Smooth muscle cell of the brain vasculature (primary cell): ENCODE data around the gene KCNC1.

Experiments
- DNase-seq: peaks from one replicate; pipeline ENCODE4 v3.0.0-alpha.2; 2012; ENCODE audit warnings: low read depth, low spot score

The KCNC1 gene

DNA sequence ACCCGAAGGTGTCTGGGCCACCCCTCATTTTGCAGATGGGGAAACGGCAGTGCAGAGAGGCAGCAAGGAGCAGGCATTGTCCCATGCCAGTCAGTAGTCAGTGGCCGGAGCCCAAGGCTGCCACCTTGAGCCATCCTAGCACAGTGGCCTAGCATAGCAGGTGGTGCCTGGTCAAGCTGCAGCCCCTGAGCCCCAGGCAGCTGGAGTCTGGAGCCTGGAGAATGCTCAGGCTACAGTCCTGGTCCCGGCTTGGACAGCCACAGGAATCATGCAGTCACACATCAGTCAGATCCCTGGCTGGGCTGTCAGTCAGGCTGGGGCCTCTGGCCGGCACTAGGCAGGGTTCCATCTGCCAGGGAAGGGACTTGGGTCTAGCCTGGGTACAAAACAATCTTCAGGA, 18.6 kb downstream of the KCNC1 start:
- DNase-seq = no peak

DNA sequence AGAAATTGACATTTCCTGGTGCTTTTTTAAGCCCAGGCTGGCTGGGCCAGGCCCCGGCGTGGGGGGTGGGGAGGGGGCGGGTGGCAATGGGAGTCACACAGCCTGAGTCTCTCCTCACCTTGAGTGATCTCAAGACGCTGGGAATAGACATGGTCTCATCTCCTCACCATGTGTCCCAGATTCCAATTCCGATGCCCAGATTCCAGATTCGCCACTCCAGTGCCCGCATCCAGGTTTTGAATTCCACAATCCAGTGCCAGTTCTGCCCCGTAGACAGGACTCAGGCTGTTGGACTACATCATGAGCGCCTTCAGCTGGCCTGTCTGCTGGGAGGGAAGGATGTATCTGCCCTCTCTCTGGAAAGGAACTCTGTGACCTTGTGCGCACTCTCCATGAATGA, 19.1 kb downstream of the KCNC1 start:
- no peak for DNase-seq

DNA sequence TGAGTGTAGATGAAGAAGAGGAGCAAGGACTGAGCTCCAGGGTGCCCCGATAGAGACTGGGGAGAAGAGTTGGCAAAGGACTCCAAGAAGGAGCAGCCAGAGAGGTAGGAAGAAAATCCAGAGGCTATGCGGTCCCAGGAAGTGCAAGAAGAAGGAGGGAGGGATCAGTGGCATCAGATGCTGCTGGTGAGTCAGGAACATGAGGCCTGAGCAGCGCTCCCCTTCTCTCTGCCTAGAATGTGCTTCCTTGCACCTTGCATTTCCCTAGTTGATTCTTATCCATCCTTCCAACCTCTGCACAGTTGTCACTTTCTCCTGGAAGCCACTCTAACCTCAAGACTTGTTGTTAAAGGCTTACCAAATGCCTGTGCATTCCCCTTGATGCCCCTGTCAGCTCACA, 21.3 kb downstream of the KCNC1 start:
- no peak for DNase-seq

DNA sequence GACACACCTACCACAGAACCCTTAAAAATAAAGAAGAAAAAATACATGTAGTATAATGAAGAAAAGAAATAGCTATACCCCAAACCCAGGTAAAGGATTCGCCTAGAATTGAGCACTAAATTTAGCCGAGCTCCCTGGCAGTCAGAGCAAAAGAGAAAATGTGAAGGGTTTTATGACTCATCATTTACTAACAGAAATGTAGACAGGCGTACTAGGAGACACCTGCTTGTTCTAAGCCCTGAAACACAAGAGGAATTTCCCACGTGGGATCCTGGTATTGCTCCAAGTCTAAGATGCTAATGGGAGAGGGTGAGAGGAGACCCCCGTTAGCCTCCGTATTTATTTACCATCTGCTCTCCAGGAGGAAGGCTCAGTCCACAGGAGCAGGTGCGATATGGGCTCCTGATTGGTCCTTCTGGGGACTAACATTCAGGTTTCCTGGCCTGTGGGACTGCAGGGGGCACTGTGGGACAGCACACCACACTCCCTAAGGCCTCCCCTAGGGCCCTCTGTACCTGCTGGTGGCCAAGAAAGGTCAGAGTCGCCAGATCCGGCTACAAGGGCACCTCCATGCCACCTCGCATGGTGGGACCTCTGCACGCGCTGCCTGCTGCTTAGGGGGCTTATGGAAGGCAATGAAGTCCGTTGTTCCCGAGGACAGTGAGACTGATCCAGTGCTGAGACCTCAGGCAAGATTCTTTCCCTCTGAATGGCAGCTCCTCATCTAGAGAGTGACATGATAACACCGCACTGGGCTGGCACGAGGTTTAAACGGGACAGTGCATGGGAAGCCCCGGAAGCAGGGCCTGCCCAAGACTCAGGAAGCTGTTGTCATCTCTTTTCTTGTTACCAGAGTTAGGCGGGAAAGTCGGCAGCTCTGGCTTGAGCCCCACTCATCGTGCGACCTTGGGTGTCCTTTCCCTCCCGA, 25.8 kb downstream of the KCNC1 start:
- no peak for DNase-seq

DNA sequence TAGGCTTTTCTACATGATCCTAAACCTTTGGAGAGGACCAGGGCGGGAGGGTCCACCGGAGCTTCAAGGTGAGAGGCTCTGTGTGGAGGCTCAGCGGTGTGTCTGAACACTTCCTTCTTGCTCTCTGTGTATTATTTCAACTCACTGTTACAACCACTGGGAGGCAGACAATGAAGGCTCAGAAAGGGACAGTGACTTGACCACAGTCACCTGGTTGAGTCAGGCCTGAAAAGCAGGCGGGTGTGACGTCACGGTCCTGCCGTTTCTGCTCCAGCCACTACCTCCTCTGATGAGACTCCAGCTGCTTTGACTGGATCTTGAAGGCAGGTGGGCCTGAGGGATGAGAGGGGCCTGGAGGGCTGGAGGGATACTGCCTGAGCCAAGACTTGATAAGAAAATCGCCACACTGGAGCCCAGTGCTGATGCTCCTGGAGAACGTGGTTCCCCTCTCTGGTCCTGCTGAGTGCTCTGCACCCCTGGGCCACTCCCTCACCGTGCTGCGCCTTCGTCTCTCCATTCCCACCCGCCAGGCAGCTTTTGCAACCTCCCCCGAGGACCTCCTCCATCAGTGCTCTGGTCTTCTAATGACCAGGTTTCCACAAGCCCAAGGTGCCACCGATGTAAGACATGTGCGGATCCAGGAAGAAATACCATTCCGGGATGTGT, 27.9 kb downstream of the KCNC1 start:
- DNase-seq = no peak

DNA sequence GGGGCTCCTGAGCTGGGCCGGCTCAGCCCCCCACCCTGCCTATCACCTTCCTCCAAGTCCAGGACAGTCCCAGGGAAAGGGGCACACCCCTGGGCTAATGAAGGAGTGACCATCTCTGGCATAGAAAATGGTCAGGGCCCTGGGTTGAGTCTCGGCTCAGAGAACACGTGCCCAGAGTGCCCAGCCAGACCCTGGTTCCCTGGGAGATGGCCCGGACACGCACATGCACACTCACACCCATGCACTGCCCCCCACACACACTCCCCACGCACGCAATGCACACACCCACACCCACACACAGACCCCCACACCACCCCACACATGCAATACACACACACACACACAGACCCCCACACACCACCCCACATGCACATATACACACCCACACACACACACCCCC, 28.7 kb downstream of the KCNC1 start:
- DNase-seq = no peak

DNA sequence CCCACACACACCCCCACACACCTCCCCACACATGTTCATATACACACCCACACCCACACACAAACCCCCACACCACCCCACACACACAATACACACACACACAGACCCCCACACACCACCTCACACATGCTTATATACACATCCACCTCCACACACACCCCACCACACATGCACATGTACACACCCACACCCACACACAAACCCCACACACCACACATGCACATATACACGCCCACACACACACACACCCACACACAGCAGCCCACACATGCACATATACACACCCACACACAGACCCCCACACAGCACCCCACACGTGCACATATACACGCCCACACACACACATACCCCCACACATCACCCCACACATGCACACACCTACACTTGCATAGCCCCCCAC, 29.1 kb downstream of the KCNC1 start:
- no peak for DNase-seq

DNA sequence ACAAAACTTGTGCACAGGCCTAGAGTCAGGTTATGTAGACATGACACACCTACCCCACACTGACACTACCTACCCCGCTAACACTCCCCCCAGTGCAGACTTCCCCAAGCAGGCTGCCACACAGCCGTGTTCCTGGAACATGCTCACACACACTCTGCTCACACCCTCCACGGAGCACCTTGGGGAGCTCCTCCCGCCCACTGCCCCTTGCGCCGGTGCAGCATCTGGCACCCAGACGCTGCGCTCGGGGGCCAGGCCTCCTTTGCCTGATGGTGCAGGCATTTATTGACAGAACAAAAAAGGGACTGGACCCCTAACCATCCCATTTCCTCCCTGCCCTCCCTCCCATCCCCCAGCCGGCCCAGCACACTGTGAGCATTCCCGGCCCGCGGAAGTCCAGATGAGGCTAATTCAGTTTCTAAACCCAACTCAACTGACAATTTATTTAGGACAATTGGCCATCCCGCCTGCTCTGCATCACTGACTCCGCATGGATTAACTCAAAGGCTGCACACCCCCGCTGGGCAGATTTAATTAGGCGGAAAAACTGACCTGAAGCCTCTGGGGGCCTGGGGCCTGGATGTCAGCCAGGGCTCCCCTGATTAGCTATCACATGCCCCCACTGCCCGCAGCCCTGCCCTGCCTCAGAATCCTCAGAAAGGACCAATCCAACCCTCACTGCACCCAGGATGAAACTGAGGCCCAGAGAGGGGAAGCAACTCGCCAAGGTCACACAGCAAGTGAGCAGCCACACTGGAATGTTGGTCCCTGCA, 30.1 kb downstream of the KCNC1 start:
- no peak for DNase-seq

DNA sequence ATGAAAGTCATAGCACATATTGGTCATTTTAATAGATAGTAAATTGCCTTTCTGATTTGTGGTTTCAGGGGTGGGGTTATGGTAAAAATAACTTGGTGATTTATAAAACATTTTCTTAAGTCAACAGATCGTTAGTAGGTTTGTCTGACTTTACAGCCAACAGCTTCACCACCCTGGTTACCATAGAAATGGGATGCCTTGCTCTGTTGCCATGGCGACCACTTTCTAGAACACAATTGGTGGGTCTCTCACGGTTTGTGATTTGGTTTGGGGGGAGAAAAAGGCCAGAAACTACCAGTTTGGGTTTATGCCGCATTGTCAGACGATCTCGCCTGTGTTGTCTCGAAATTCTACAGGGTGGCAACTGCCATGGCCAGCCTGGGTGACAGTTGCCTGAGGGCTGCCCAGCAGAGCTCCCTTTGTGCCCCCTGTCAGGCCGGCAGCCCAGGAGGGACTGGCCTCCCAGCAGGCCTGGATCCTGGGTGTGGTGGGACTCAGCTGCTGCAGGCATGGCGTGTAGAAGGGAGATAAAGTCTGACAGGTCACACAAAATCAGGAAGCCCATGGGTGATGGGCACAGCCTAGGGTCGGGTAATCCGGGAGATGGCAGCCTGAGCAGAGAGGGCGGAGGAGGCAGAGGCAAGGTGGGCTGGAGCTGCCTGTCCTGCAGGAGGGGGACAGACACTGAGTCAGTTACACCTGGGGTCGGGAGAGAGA, 30.9 kb downstream of the KCNC1 start:
- DNase-seq = no peak

DNA sequence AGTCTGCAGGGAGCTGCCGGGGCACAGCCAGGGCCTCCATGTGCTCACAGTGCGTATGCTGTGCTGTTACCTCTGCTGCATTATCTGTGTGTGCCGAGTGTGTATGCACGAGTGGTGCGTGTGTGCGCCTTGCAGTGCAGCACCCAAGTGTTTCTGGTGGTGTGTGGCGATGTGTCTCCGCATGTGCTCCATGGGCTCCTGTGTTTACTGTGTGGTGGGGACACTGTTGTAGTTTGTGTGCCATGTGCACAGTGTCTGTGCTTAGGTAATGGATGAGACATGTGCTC, 31.4 kb downstream of the KCNC1 start:
- no peak for DNase-seq

DNA sequence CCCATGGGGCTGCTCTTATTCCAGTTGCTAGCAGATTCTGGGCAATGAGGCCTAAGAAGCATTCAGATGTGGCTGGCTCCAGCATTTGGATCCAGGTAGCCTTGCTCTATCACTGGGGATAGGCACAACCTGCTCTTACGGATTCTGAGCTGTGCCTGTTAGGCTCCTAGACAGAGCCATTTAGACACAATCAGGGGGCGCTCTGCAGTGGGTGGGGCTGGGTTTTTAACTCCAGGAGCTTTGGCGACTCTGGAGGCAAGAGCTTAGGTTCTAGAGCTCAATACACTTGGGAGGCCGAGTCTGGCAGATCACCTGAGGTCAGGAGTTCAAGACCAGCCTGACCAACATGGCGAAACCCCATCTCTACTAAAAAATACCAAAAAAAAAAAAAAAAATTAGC, 32.0 kb downstream of the KCNC1 start:
- DNase-seq = no peak

DNA sequence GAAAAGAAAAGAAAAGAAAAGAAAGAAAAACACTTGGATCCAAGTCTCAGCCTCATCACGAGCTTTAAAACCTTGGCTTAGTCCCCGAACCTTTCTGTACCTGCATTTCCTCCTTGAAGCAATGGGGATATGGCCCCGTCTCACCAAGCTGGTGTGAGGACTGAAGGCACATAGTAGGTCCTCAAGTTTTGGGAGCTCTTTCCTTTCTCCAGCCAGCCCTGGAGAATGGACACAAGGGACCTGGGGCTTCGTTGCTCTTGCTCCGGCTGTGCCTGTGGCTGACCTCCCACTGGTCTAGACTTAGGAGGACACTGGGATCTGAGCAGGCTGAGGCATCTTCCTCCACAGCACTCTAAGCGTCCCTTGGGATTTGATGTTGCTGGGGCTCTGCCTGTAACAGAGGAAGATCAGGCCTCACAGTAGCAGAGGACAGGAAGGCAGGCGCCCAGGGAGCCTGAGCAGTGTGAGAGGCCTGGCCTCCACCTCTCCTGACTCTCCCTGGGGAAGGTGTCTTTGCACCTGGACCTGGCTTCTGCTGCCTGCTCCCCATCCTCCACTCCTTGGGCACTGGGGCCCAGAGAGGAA, 32.8 kb downstream of the KCNC1 start:
- DNase-seq = no peak

DNA sequence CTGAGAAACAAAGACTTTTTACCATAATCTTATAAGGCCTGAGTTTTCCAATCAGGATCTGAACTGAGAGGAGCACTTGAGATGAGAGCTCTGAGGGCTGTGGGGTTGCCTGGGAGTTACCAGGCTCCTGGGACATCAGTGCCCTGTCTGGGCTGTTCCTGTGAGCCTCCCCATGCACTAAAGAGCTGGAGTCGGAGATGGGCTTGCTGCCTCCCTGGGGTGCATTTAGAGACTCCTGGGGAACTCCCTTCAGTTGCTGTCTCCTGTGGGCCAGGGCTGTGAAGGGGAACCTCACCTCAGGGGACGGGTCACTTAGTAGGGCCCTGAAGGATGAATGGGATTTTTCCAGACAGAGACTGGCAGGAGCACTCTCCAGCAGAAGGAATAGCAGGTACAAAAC, 33.3 kb downstream of the KCNC1 start:
- no peak for DNase-seq

DNA sequence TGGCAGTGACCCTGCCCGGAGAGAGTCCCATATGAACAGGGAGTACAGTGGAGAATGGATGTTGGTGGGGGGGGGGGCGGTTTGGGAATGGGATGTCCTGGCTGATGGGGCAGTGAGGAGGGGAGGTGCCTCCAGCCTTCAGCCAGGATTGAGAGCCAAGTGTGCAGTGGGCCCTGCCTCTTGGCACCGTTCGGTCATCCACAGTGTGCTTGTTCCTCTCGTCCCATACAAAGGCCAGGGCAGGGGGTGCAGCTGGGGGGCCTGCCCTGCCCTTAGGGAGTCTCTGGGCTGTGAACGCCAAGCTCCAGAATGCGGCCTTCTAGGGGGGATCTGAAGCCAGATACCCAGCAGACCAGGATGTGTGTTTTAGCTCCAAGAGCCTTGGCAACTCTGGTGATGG, 34.0 kb downstream of the KCNC1 start:
- no peak for DNase-seq

DNA sequence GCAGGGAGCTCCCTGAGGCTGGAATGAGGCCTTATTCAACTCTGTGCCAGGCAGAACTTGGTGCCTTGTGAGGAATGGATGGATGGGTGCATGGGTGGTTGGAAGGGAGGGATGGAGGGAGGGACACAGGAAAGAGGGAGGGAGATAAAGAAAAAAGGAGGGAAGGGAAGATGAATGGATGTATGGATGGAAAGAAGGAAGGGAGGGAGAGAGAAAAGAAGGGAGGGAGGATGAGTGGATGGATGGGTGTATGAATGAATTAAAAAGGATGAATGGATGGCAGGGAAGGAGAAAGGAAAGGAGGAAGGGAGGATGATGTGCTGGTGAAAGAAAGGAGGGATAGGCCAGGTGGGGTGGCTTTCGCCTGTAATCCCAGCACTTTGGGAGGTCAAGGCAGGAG, 34.6 kb downstream of the KCNC1 start:
- DNase-seq = no peak

DNA sequence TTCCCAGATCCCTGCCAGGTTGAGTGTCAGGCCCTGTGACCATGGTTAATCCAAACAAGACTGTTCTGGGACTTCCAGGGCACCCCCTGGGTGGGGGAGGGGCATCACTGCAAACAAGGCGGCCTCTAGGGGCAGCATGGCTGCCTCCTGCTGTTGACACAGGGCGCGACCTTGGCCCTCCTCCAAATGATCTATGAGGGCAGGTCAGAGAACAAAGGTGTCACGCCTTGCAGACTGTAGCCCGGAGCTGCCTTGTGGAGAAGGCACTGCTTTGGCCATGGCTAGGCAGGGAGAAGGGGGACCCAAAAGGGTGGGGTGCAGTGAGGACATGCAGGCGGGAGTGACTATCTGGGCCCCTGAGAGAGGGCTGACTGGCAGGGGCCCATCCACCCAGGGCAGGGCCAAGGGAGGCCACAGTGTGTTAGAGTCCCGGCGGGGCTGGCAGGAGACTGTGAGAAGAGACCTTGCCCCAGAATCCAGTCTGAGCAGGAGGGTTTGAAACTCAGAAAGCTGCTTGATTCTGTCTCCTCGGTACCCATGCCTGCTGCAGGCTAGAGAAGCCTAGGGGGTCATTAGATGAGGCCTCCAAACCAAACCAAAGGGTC, 35.6 kb downstream of the KCNC1 start:
- no peak for DNase-seq

DNA sequence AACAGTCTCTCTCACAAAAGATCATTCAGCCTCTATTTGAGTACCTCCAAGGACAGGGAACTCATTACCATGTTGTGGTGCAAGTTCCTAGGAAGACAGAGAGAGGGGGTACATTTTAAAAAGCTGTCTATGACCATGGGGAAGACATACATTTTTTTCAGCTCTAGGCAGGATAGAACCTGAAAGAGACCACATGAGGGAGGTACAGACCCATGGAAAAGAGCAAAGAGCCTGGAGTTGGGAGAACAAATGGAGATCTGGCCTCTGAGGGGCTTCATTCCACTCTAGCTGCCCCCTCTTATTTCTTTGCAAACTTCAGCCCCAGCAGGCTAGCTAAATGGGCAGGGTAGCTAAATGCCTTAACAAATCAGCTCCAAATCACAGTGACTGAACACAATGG, 36.3 kb downstream of the KCNC1 start:
- no peak for DNase-seq

DNA sequence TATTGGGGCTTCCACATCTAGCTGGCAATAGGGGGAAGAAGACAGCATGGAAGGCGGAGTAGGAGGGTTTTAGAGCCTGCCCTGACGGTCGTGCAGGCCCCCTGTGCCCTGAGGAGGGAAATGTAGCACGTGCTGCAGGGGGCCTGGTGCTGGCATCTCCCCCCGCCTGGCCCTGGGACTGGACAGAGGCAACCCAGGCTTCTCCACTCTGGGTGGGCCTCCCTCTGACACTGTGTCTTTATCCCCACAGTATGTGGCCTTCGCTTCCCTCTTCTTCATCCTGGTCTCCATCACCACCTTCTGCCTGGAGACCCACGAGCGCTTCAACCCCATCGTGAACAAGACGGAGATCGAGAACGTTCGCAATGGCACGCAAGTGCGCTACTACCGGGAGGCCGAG, 36.8 kb downstream of the KCNC1 start:
- no peak for DNase-seq

DNA sequence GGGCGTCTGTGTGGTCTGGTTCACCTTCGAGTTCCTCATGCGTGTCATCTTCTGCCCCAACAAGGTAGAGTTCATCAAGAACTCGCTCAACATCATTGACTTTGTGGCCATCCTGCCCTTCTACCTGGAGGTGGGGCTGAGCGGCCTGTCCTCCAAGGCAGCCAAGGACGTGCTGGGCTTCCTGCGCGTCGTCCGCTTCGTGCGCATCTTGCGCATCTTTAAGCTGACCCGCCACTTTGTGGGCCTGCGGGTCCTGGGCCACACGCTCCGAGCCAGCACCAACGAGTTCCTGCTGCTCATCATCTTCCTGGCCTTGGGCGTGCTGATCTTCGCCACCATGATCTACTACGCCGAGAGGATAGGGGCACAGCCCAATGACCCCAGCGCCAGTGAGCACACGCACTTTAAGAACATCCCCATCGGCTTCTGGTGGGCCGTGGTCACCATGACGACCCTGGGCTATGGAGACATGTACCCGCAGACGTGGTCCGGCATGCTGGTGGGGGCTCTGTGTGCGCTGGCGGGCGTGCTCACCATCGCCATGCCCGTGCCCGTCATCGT, 37.3 kb downstream of the KCNC1 start:
- DNase-seq = no peak

DNA sequence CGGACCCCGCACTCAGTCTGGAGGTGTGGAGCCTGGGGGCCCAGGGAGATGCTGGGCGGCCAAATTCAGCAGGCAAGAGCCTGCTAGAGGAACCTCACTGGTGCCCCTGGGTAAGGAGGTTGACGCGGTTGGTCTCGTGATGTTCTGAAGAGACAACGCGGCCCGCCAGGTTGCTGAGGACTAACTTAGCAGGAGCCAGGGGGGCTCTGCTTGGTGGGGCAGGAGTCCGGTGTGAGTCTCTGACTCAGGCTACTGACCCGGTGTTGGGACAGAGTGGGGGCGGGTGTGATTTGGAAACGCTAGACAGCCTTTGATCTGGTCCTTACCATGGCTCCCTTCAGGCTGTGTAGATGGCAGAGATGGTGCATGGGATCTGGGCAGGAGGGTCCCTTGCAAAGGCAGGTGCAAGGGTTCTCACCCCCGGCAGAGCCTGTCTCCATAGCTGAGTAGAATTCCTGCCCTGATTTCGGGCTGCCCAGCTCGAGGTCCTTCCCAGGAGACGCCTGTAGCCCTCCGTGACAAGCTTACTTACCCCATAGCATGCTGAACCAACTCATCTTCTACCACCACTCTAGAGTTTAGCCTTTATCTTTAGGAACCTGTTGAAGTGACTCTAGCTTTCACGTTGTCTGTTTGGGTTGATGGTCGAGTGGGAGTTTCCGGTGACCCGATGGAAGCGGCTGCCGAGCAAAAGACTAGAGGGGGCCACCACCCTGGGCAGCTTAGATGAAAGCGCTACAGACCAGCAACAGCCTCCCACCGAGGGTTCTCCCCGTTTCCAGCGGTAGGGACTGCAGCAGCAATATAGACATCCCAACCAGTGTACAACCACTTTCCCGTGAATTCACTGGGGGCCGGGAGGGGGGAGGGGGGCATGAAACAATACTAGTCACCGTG, 38.4 kb downstream of the KCNC1 start:
- no peak for DNase-seq
